Anterior cingulate cortex (tissue), 58 donors: ENCODE results near the gene NECAB2.
A peak's percentile ranks its signal among the peaks of the same experiment; 100 is the strongest.

ENCODE experiments used
- DNase-seq, 58 donors: peaks; one replicate each; lab custom pipeline; 2025; lab: John Stamatoyannopoulos, UW

The NECAB2 gene

DNA sequence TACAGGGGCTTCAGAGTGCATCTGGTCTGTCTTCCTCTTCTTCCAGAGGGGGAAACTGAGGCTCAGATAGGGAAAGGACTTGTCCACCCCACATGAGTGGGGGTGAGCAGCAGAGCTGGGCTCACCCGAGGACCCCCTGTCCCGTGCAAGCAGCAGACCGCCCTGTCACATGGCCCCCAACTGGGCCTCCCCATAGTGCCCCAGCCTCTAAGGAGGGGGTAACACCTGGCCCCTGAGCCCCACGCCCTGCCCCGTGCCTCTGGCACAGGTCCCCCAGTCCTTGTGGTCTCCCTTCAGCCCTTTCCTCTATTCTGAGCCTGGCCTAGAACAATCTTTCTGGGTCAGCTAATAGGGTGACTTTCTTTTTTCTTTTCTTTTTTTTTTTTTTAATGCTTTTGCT, 6.5 kb upstream of the NECAB2 start:
- DNase-seq, result no peak

DNA sequence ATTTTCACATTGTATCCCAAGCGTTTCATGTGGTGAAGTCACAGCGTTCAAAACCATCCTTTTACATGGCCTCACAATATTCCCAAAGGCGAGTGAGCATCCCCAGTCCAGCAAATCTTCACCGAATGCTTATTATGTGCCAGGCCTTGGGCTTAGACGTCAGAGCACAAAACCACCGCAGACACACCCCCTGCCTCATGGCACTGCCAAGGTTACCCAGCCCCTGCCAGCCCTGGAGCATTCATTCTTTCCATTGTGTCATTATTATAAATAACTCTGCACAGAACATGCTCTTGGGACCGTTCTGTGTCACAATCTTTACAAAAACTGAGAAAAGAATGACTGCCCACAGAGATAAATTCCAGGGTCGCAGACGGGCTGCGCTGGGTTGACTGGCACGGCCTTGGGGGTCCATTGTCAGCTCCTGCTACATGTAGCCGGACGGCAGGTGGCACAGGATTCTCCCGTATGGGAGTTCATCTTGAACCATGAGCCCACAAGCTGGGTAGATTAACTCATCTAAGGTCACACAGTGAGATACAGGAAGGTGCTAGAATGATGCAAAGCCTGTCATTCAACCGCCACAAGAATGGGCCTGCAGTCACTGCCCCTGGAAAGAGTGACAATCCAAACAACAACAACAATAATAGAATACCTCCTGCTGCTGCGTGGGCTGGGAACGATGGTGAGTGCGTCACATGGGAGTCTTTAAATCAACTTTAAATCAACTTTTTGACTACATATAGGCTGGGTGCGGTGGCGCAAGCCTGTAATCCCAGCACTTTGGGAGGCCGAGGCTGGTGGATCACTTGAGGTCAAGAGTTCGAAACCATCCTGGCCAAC, 4.5 kb upstream of the NECAB2 start:
- DNase-seq, result no peak

DNA sequence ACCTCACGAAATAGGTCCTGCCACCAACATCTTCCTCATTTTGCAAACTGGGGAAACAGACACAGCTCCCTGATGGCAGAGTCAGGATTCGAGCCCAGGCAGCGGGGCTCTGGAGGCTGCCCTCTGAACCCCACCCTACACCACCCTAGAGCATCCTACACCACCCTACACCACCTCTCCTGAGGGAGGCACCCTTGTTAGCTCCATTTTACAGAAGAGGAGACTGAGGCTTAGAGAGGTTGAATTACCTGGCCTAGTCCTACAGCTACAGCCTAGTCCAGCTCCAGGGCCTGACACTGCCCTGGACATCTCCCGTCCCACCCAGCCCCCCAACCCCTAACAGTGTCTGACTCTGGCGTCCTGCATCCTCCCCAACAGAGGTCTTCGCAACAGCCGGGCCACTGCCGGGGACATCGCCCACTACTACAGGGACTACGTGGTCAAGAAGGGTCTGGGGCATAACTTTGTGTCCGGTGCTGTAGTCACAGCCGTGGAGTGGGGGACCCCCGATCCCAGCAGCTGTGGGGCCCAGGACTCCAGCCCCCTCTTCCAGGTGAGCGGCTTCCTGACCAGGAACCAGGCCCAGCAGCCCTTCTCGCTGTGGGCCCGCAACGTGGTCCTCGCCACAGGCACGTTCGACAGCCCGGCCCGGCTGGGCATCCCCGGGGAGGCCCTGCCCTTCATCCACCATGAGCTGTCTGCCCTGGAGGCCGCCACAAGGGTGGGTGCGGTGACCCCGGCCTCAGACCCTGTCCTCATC, 3.2 kb upstream of the NECAB2 start:
- DNase-seq, result no peak

- DNase-seq, result no peak
Observed at GRCh38 chr16:83965444-83966152, 2.4 kb upstream of the NECAB2 start.

GRCh38 chr16:83966153-83966696, 1.8 kb upstream of the NECAB2 start:
- DNase-seq, result no peak

- no peak for DNase-seq
Observed at GRCh38 chr16:83967091-83967490, 953 bp upstream of the NECAB2 start.

DNA sequence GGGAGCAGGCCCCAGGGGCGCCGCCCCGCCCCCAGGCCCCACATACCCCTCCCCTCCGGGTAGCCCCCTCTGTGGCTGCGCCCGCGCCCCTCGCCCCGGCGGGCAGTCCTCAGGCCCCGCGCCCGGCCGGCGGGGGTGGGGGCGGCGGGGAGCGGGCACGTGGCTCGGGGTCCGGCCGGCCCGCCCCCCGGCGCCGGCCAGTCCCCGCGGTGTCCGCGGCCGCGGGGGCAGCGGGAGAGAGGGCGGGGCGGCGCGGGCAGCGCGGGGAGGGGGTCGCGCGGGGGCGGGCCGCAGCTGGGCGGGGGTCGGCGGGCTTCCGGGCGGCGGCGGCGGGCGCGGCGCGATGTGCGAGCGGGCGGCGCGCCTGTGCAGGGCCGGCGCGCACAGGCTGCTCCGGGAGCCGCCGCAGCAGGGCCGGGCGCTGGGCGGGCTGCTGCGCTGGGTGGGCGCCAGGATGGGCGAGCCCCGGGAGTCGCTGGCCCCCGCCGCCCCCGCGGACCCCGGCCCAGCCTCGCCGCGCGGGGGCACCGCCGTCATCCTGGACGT, 335 bp downstream of the NECAB2 start:
- peak in 1 of 58 donors; percentile 15 for DNase-seq

GRCh38 chr16:83968891-83969649, 1.0 kb downstream of the NECAB2 start:
- DNase-seq, result no peak

DNA sequence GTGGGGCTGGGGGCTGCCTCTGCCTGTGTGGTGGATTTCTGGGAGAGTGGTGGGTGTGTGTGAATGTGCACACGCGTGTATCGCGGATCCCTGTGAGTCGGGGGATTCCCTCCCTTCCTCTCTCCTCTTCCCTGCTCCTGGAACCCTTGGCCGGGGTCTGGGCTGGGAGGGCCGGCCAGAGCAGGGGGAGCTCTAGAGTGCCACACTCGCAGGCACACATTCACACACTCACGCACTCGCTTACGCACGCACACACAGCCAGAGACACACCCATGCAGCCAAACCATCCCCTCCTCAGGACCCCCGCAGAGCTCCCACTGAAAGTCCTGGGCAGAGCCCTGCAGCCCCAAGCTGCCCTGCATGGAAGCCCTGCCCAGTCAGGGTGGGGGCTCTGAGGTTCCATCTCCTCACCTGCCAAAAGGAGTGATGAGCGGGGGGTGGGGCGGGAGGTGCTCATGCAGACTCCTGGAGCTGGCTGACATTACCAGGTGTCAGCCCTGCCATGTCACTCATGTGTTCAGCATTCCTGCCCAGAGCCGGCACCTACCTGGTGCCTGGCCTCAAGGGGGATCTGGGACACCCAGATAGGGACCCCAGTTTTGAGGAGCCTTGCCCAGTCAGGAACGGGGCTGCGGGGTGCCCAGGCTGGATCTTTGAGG, 1.9 kb downstream of the NECAB2 start:
- DNase-seq, result peak in 2 of 58 donors; percentile 48 to 65

- no peak for DNase-seq
Observed at GRCh38 chr16:83970430-83970815, 2.4 kb downstream of the NECAB2 start.

- no peak for DNase-seq
Observed at GRCh38 chr16:83971165-83972130, 3.4 kb downstream of the NECAB2 start.

- no peak for DNase-seq
Observed at GRCh38 chr16:83972256-83973008, 4.4 kb downstream of the NECAB2 start.

DNA sequence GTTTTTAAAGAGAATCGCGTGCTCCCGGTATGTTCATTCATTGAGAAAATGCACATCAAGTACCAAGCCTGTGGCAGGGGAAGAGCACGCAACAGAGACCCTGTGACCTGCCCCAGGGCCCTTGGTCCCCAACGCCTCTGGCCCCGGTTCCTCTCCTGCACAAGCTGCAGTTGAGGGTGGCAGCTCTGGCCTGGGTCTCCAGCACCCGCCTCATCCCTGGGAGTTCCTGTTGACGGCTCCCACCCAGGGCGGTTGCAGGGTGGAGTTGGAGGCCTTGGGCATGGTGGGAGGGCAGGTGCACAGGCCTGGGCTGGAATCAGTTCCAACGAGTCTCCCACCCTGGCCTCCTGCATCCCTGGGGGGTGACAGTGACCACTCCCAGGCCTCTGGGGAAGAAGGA, 5.0 kb downstream of the NECAB2 start:
- DNase-seq, result no peak

DNA sequence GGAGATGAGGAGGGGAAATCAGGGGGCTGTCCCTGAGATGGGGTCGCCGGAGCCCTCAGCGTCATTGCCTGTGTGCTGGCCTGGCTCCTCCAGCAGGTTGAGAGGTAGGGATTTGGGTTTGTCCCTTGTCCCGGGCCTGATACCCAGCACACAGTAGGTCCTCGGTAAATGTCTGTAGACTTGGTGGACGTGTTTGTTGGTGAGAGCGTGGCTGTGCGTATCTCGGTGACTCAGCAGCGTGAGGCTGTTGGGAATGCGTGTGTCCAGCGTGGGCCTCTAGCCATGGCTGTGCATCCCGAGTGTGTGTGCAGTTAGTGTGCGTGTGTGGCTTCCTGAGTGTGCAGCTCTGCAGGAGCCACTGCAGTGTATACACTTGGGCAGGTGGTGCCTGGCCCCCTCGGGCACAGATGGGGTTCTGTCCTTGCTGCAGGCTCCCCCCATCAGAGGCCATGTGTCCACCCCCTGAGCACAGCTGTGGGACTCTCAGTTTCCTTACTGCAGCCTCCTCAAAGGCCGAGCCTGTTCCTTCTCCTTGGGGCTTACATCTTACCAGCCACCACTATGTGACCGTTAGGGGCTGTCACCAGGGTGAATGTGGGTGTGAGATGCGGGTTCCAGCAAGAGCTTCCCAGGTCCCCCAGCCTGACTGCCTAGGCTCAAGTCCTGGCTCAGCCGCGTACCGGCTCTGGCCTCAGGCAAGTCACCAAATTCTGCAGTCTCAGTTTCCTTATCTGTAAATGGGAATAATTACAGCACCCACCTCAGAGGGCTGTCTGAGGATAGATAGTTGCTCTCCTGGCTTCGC, 5.7 kb downstream of the NECAB2 start:
- DNase-seq, result no peak

DNA sequence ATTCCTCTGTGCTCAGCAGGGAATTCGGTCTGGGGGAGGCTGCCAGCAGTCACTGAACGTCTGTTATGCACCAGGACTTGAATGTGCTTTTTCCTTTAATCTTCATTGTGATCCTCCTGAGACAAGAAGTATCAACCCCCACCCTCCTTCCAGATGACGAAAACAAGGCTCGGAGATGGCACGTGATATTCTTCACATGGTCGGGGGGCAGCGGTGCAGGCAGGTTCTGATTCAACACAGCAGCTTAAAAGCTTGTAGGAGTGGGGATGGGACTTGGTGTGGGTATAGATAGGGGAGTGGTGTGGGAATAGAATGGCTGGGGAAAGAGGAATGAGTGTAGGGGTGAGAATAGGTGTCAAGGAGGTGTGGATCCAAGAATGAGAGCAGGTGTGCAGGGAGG, 6.4 kb downstream of the NECAB2 start:
- peak in 1 of 58 donors; percentile 36 for DNase-seq

DNA sequence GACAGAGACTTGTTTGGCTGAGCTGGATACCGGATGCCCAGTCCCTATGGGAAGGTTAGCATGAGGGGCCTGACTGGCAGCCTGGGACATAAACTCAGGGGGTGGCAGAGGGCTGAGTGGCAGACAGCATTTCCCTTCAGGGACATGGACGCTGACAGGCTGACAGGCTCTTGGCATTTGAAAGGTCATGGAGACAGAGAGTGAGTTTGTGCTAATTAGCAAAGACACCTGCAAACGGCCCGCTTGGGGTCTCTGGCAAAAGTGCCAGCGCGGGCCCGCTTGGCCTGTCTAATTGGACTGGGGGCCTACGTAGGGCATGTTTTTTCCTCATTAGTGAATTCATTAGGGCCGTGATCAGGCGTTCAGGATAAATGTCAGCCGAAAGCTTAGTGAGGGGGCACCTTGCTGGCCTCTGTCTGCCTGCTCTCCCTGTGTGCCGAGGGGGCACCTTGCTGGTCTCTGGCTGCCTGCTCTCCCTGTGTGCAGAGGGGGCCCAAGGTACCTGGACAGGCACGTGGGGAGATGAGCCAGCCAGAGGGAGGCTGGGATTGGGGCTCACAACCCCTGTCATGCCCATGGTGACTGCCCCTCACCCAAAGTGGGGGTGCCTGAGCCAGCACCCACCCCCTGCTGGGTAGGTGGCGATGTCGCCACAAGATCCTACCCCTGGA, 7.7 kb downstream of the NECAB2 start:
- no peak for DNase-seq
